GM19240 (cell line): Measurements from ENCODE around the gene SPG7.
"Not testable (repeated sequence)": the region's sequence is repeated elsewhere in the genome, so short reads cannot be mapped to it uniquely, and the experiment has no call there.

ENCODE experiments used
- DNase-seq: peaks from one replicate; pipeline ENCODE4 v3.0.0; 2011; ENCODE audit warnings: low spot score; ENCODE audit not compliant: insufficient read length

SPG7 gene

DNA sequence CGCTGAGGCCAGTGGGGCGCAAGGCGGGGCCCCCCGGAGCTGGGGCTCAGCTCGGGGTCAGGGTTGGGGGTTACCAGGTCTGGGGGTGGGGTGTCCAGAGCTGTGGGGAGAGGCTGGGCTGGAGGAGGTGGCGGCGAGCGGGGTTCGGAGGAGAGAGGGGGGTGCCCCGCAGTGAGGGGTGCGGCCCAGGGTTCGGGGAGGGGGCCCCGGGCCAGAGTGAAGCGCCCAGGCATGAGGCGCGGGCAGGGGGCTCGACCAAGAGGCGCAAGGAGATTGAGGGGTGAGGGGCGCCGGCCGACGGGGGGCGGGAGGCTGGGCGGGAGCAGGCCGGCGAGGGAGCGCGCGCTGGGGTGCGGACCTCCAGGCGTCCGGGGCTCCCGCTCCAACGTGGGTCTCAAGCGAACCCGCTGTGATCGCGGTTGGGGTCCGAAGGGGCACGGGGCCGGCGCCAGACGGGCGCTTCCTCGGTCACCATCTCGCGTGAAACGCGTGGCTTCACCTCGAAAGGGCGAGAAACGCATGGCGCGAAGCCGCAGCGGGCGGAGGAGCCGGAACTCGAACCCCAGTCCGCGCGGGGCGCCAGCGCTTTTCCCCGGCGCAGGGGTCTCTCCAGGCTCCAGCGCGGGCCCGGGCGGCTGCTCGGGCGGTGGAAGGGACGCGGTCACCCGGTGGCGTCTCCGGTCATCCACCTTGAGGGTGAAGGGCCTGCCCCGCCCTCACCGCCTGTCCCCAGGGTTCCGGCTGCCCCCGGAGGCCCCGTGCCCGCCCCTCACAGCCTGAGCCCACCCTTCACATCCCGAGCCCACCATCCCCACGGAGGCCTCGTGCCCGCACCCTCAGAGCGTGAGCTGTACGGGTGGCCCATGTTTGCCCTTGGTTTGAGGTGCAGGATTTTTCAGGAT is 68.2 kb downstream of the SPG7 start:
- no peak for DNase-seq

DNA sequence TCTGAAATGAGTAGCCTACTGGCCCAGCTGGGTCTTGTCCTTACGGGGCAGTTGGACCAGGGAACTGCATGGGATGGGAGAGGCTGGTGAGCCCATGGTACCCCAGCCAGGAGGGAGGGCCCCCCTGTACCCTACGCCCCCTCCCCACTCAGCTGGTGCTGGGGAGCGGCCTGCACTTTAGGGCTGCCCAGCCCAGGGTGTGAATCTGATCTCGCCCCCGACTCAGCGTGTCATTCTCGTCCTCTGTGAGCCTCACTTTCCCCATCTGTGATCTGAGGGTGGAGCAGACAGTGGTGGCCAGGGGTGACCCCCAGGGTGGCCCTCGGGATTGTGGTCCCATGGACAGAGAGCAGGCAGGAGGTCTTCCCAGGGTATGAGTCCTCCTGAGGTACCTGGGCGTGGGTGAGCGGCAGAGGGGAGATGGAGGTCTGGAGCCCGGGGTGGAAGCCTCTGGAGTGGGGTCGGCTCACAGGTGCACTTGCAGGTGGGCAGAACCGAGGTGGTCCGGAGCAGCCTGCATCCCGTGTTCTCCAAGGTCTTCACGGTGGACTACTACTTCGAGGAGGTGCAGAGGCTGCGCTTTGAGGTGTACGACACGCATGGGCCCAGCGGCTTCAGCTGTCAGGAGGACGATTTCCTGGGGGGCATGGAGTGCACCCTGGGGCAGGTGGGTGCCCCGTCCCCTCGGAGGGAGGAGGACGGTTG is 69.0 kb downstream of the SPG7 start:
- no peak for DNase-seq

DNA sequence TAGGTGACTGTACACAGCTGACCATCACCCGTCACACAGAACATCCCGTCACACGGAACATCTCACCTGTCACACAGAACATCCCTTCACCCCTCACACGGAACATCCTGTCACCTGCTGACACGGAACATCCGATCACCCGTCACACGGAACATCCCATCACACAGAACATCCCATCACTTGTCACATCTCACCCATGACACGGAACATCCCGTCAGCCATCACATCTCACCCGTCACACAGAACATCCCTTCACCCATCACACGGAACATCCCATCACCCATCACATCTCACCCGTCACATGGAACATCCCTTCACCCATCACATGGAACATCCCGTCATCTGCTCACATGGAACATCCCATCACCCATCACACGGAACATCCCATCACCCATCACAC is 71.1 kb downstream of the SPG7 start:
- no peak for DNase-seq

DNA sequence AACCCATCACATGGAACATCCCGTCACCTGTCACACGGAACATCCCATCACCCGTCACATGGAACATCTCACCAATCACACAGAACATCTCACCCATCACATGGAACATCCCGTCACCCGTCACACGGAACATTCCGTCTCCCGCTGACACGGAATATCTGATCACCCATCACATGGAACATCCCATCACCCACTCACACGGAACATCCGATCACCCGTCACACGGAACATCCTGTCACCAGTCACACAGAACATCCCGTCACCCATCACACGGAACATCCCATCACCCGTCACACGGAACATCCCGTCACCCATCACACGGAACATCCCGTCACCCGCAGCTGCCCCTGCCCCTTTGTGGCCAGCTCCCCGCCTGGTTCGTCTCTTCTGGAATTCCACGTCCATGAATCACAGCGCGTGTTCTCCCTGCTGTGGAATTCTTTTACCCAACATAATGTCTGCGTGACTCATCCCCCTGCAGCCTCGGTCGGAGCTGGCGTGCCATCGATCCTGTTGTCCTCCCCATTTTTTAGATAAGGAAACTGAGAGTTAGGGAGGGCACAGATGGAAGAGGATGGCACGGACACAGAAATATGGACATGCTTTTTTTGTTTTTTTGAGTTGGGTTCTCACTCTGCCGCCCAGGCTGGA is 73.0 kb downstream of the SPG7 start:
- no peak for DNase-seq

DNA sequence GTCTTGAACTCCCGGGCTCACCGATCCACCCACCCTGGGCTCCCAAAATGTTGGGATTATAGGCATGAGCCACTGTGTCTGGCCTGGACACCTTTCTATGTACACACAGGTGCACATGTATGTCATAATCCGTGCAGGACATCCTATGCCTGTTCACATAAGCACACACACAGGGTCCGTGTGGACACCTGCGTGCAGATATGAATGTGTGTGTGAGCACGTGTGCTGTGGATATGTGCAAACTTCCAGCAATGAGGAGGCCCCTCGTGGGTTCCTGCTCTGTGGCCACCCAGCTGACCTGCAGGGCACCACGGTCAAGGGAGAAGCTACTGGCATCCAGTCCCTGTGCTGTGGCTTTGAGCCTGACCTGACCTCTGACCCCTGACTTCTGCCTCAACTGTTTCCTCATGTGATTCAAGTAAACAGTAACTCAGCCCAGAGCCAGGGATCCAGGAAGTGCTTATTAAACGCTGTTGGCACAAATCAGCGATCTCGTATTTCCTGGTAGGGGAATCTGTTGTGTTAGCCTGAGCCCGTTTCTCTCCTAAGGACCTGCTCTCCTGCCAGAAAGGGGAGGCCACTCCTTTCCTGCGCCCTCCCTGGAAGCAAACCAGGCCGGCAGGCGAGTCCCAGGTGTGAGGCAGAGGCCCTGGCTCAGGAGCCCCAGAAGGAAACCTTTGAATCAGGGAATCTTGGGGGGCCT is 73.8 kb downstream of the SPG7 start:
- no peak for DNase-seq

DNA sequence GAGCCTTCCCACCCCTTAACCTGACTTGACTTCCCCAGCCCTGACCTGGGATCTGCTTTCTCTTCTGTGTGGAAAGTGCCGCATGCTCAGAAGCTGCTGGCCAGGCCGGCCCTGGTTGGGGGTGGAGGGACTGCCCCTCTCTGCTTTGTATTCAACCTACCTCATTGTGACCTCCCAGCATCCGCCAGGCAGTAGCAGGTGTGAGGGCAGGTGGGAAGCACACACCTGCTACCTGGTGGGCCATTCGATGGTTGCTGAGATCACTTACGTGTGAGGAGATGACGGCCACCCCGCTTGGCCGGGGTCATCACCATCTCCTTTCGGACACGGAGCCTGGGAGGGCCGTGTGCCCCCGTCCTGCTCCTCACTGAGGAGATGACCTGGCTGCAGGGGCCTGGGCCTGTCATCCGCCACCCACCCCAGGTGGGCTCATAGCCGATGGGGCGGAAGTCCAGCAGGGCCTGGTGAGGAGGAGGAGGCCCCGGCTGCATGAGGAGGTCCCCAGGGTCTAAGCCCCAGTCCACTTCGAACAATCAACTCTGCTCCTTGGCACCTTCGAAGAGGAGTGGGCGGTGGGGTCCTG is 74.5 kb downstream of the SPG7 start:
- no peak for DNase-seq

DNA sequence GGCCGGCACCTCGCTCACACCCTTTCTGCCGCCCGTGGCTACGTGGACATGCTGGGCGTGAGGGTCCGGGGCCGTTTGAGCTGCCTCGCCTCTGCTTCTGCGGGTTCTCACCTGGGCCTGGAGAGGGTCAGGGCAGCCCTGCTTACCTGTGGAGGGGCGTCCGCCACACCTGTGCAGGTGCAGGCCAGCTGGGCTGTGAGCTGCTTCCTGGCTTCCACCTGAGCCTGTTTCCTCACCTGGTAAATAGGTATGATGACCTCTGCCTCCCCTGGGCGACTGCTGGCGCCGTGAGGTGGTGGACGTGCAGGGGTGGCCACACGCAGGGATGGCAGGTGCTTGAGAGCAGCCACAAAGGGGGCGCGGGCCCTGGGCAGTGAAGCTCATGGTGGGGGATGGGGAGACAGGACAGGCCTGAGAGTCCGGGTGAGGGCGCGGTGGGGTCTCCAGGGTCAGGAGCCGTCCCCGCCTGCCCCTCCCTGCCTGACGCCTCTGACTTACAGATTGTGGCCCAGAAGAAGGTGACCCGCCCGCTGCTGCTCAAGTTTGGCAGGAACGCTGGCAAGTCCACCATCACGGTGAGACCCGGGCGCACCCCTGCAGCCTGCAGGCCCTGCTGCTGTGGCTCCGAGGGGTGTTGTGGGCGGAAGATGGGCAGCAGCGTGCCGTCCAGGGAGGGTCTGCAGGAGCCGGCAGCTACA is 75.1 kb downstream of the SPG7 start:
- no peak for DNase-seq

DNA sequence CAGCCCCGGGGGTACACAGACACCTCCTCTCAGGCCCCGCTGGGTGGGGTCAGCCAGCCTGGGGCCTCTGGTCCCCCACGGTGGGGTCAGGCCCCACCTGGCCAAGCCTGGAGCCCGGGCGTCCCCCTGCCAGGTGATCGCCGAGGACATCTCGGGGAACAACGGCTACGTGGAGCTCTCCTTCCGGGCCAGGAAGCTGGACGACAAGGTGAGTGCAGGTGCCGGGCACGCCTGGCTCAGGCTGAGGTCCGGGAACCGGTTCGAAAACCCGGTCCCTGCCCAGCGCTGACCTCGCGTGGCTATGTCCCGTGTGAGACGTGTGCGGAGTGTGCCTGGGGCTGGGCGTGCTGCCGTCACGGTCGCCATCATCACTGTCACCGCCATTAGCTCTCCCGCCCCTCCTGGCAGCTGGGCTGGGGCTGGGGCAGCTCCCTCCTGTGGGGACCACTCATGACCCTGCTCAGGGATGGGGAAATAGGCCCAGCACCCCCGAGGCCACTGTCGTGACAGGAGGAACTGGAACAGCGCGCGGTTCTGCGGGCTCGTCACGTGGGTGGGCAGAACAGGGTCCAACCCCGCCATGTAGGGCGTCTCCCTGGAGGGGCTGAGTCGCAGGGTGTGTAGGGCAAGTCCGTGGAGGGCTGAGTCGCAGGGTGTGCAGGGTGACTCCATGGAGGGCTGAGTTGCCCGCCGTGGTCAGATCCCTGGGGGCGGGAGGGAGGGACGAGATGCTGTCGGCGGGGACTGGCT is 75.9 kb downstream of the SPG7 start:
- DNase-seq, result no peak

DNA sequence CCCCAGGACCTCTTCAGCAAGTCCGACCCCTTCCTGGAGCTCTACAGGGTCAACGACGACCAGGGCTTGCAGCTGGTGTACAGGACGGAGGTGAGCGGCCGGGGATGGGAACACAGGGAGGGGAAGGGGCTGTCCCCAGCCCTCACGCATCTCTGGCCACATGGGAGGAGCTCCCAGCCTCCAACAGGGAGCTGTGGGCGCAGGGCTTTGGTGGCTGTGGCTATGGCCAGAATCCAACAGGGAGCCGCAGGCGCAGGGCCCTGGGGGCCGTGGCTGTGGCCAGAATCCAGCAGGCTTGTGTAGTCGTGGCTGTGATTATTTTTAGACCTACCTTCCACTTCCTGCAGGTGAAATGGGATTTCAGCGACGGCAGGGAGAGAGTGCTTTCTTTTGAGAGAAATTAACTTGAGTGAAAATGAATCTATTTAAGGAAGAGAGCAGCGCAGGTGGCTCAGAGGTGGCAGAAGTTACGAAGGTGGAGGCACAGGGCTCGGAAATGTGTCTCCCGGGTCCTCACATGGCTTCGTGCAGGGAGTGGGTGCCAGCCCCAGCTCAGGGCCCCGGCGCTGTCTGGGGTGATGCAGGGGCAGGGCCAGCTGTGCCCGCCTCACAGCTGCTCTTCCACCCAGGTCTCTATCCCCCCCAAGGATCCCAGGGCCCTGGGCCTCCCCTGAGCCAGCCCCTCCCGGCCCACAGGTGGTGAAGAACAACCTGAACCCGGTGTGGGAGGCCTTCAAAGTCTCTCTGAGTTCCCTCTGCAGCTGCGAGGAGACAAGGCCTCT is 76.8 kb downstream of the SPG7 start:
- no peak for DNase-seq

DNA sequence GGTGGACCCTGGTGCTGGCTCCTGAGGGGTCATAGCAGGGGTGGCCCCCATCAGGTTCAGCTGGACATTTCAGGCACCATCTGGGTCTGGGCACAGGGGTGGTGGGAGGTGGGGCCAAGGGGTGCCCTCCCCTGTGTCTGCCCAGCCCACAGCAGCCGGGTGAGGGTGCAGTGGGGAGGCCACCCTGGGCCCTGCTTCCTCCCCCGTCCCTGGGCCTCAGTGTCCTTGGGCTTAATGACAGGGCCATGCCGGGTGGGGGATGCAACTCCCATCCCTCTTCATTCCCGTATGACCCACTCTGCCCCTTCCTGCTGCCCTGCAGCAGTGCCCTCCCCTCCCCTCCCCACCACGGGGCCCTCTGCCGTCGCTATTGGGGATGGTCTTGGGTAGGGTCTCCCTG is 78.0 kb downstream of the SPG7 start:
- no peak for DNase-seq

DNA sequence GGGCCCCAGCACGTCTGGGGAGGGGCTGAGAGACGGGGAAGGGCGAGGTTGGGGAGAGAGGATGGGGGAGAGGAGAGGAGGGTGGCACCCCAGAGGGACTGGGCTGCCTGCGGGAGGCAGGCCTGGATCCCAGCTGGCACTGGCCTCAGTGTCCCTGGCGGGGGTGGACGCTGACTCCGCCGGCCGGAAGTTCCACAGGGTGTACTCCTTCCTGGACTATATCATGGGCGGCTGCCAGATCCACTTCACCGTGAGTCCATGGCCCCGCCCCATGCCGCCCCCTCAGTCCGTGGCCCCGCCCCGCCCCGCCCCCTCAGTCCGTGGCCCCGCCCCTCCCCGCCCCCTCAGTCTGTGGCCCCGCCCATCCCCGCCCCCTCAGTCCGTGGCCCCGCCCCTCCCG is 78.7 kb downstream of the SPG7 start:
- DNase-seq, result no peak

DNA sequence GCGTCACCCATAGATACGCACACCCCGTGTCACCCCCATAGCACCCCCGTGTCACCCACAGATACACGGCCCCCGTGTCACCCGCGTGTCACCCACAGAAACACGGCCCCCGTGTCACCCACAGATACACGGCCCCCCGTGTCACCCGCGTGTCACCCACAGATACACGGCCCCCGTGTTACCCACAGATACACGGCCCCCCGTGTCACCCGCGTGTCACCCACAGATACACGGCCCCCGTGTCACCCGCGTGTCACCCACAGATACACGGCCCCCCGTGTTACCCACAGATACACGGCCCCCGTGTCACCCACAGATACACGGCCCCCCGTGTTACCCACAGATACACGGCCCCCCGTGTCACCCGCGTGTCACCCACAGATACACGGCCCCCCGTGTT is 79.5 kb downstream of the SPG7 start:
- DNase-seq, result not testable (repeated sequence)

DNA sequence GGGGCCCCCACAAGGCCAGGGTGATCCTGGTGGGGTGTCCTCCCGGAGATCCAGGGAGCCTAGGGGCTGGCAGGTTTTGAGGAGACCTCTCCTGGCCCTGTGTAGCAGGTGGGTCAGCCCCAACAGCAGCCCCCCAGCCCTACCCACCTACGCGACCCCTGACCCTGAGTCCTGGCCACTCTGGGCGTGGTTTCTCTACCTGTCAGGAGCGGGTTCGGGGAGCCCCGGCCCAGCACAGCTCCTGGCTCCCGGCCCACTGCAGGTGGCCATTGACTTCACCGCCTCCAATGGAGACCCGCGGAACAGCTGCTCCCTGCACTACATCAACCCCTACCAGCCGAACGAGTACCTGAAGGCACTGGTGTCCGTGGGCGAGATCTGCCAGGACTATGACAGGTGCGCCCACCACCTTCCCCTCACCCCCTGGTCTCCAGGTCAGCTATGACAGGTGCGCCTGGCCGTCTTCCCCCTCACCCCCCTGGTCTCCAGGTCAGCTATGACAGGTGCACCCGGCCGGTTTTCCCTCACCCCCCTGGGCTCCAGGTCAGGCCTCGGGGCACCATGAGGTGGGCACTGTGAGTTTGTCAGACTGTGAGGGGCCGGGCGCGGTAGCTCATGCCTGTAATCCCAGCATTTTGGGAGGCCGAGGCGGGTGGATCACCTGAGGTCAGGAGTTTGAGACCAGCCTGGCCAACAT is 80.4 kb downstream of the SPG7 start:
- DNase-seq, result no peak

DNA sequence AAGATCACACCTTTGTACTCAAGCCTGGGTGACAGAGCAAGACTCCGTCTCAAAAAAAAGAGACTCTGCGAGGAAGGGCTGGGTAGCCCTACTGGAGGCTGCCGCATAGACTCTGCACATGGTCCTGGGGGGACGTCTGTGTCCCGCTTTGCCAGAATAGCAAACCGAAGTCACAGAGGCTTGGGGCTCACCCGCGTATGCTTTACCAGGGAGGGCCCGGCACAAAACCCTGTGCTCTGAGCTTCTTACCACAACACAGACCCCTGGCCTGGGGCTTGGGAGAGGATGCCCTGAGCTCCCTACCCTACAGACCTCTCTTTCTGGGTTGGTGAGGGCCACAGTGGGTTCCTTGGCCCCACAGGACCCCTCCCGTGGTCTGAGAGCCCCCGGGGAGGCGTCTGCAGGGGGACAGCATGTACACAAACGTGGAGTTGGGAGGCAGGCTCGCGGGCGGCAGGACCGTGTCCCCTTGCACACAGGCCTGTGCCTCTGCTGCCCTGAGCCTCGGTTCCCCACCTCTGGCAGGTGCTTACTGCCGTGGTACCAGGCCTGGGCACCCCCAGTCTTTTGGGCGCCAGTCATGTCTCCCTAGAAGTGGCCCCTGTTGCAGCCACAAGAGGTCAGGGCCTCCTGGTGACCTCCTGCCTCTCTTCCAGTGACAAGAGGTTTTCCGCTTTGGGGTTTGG is 81.2 kb downstream of the SPG7 start:
- DNase-seq, result no peak

DNA sequence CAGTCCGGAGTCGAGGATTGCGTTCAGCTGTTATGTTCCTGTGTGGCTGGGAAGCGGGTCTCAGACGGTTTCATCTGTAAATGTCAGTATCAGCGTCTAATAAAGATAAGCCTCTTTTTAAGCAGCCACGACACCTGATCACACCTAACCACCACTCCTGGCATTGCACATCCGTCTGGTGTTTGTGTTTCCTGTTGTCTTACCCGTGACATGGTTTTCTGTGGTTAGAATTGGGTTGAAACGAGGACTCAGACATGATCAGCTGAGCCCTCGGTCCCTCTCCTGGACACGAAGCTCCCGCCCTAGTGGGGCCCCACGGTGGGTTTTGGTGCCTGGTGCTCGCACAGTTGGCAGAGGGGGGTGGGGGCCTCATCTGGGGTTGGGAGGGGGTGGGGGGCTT is 85.6 kb downstream of the SPG7 start:
- no peak for DNase-seq

DNA sequence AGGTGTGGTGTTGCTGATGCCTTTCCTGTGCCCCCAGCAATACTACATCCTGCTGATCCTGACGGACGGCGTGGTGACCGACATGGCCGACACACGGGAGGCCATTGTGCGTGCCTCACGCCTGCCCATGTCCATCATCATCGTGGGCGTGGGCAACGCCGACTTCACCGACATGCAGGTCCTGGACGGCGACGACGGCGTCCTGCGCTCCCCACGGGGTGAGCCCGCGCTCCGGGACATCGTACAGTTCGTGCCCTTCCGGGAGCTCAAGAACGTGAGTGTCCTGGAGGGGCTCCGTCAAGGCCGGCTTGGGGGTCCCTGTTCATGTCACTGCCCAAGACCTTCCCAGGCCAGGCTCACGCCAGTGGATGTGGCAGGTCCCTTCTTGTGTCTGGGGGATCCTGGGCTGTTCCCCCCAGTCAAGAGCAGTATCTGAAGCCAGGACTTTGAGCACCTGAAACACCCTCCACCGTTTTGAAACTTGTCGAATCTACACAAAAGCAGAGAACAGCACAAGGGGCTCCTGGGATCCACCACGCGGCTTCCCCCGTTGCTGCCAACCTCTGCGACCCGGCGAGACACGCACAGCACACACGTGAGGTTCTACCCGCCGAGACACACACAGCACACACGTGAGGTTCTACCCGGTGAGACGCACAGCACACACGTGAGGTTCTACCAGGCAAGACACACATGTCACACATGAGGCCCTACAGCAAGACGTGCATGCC is 87.3 kb downstream of the SPG7 start:
- DNase-seq, result no peak

DNA sequence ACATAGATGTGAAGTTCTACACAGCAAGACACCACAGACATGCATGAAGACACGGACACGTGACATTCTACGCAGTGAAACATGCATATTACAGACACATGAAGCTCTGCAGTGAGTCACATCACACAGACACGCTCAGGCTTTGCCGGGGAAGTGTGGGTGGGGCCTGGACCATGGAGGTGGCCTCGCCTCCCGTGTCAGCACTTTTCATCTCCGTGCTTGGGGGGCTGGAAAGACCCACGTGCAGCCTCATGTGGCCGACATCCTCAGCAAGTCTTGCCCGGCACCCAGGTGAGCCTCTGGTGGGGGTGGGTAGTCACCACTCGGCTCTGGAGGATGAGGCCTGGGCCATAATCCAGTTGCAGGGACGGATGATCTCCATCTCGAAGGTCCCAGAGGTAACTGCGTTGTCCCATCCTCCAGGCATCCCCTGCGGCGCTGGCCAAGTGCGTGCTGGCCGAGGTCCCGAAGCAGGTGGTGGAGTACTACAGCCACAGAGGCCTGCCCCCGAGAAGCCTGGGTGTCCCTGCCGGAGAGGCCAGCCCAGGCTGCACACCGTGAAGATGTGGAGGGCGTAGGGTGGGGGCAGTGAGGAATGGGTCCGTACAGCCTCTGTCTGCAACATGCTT is 88.0 kb downstream of the SPG7 start:
- no peak for DNase-seq
